Tibial artery (tissue), 4 donors: ENCODE results near the gene KRT38.

Experiments used
- DNase-seq, 2 donors: peaks; one replicate each; pipeline ENCODE4 v3.0.0-alpha.2; 2019
- H3K27ac ChIP-seq, 2 donors: fragments of 200-600 bp; sonication (generic) in 1 of 2; 1 replicate in 1 of 2; 2 replicates in 1 of 2; pipeline ENCODE4 v1.5.1; 2018 to 2019; ENCODE audit warnings: mild to moderate bottlenecking in 1 of 2
- H3K27me3 ChIP-seq, 2 donors: fragments of 200-600 bp; sonication (generic) in 1 of 2; one replicate each; pipeline versions ENCODE4 v1.5.1 to v1.6.0; 2016 to 2019
- H3K36me3 ChIP-seq, 3 donors: fragments of 200-600 bp; sonication (generic) in 2 of 3; one replicate each; pipeline ENCODE4 v1.5.1; 2016 to 2019; ENCODE audit warnings: mild to moderate bottlenecking in 2 of 3
- H3K4me1 ChIP-seq, 4 donors: fragments of 200-600 bp; sonication (generic) in 2 of 4; 1 replicate in 3 of 4; 2 replicates in 1 of 4; pipeline ENCODE4 v1.5.1; 2016 to 2019
- H3K4me3 ChIP-seq, 2 donors: fragments of 200-600 bp; sonication (generic) in 1 of 2; 1 replicate in 1 of 2; 2 replicates in 1 of 2; pipeline ENCODE4 v1.5.1; 2018 to 2019; ENCODE audit warnings: mild to moderate bottlenecking in 2 of 2
- H3K9me3 ChIP-seq, 3 donors: fragments of 200-600 bp; sonication (generic) in 1 of 3; one replicate each; pipeline ENCODE4 v1.5.1; 2016 to 2019
- intact Hi-C: fragments of 100-400 bp; cut with DNase I; formaldehyde crosslinking; loops from one replicate; pipeline ENCODE4 v1.15.0; 2023; ENCODE audit warnings: low total_unique reads
- TF ChIP-seq, protein P1 (sequence below), 2 experiments: fragments of 200-600 bp in 1 of 2; fragments of 450-650 bp in 1 of 2; IDR thresholded peaks; one replicate each; pipeline ENCODE4 v1.5.1; 2017 to 2019; ENCODE audit warnings: antibody characterized with exemption in 2 of 2, mild to moderate bottlenecking in 1 of 2, moderate library complexity in 1 of 2

The KRT38 gene

DNA sequence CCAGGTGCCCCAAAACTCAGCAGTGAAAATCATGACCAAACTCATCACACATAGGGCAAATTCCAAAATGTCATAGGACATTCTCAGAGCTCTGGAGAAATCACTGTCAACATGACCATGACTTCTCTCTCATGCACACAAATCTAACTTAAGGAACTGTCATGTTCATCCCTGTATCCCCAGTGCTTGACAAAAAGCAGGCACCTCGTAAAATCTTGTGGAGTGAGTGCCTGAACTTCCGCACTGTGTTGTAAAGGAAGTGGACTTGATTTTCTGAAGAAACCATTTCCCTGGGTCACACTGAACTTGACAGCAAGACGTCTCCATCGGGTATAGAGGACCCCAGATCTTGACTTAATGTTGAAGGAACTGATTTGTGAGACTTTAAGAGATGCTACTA, 19.2 kb downstream of the KRT38 start:
- H3K36me3 ChIP-seq: no peaks in the 10 kb centered on the region
- DNase-seq: no peak
- no peaks in the 10 kb centered on the region for H3K9me3 ChIP-seq
- H3K27me3 ChIP-seq: no peaks in the 10 kb centered on the region
- H3K27ac ChIP-seq: no peak overlapping the region
- H3K4me1 ChIP-seq: peaks cover 0 to 12% (median 6%) of the 10 kb centered on the region in 4 donors
- no peak overlapping the region for H3K4me3 ChIP-seq
- TF ChIP-seq, protein P1, sequence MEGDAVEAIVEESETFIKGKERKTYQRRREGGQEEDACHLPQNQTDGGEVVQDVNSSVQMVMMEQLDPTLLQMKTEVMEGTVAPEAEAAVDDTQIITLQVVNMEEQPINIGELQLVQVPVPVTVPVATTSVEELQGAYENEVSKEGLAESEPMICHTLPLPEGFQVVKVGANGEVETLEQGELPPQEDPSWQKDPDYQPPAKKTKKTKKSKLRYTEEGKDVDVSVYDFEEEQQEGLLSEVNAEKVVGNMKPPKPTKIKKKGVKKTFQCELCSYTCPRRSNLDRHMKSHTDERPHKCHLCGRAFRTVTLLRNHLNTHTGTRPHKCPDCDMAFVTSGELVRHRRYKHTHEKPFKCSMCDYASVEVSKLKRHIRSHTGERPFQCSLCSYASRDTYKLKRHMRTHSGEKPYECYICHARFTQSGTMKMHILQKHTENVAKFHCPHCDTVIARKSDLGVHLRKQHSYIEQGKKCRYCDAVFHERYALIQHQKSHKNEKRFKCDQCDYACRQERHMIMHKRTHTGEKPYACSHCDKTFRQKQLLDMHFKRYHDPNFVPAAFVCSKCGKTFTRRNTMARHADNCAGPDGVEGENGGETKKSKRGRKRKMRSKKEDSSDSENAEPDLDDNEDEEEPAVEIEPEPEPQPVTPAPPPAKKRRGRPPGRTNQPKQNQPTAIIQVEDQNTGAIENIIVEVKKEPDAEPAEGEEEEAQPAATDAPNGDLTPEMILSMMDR (IDR thresholded peaks at IDR 0.05): no peak
- intact Hi-C loops: no loop called here

DNA sequence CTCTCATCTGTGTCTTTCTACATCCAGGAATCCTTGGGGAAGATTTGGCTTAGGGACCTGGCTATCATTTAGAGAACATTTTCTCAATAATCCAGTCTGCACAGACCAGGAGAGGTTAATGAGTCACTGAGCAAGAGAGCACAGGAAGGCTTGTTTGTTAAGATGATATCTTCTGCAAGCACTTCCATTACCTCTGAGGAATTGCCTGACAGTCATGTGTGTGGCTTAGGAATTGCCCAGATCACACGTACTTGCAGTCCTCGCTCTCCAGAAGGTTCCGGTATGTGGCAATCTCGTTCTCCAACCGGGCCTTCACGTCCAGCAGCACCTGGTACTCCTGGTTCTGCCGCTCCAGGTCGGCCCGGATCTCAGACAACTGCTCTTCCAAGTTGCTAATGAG, 19.7 kb downstream of the KRT38 start:
- H3K4me3 ChIP-seq: no peak overlapping the region
- H3K4me1 ChIP-seq: peaks cover 0 to 17% (median 9%) of the 10 kb centered on the region in 4 donors
- H3K27me3 ChIP-seq: no peaks in the 10 kb centered on the region
- no peak for DNase-seq
- H3K9me3 ChIP-seq: no peaks in the 10 kb centered on the region
- H3K27ac ChIP-seq: no peak overlapping the region
- H3K36me3 ChIP-seq: no peaks in the 10 kb centered on the region
- intact Hi-C loops: no loop called here
- TF ChIP-seq, protein P1 (IDR thresholded peaks at IDR 0.05): no peak

DNA sequence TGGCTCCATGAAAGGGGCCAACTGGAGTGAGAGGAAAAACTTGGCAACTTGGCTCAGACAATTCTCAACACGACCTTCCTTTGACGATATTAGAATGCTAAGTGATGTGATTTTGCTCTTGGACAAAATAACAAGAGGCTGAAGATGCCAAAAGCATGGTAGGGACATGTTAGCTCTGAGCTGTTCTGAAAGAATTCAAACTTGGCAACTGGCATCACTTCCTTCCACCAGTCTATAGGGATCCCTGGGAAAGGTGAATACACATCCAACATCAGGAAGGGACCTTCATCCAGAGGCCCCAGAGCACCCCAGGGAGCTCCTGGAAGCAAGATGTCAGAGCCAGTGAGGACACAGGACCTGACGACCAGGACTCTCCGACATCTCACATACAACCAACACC, 20.6 kb downstream of the KRT38 start:
- no peaks in the 10 kb centered on the region for H3K27me3 ChIP-seq
- H3K36me3 ChIP-seq: no peaks in the 10 kb centered on the region
- TF ChIP-seq, protein P1 (IDR thresholded peaks at IDR 0.05): no peak
- H3K27ac ChIP-seq: no peak overlapping the region
- intact Hi-C loops: no loop called here
- no peak overlapping the region for H3K4me3 ChIP-seq
- no peak for DNase-seq
- H3K9me3 ChIP-seq: no peaks in the 10 kb centered on the region
- peaks cover 0 to 24% (median 12%) of the 10 kb centered on the region in 4 donors for H3K4me1 ChIP-seq

DNA sequence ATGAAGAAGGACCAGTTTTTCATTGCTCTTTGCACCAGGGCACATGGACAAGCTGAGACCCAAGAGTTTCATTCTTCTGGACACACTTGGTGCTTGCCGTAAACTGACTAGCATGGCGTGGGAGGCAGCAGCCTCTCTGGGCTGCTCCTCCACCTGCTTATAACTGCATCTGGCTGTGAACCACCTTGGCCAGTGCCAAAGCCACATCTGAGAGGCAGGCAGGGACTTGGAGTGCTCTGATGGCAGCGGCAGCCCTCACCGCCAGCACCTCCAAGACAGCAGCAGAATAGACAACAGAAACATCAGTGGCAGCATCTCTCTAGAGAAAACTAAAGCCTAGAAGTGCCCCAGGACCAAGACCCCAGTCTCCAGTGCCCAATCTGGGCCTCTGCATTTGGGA, 21.1 kb downstream of the KRT38 start:
- DNase-seq: no peak
- no peaks in the 10 kb centered on the region for H3K9me3 ChIP-seq
- H3K4me1 ChIP-seq: peaks cover 0 to 24% (median 12%) of the 10 kb centered on the region in 4 donors
- H3K27me3 ChIP-seq: no peaks in the 10 kb centered on the region
- TF ChIP-seq, protein P1 (IDR thresholded peaks at IDR 0.05): no peak
- H3K27ac ChIP-seq: no peak overlapping the region
- intact Hi-C loops: no loop called here
- no peaks in the 10 kb centered on the region for H3K36me3 ChIP-seq
- H3K4me3 ChIP-seq: no peak overlapping the region

DNA sequence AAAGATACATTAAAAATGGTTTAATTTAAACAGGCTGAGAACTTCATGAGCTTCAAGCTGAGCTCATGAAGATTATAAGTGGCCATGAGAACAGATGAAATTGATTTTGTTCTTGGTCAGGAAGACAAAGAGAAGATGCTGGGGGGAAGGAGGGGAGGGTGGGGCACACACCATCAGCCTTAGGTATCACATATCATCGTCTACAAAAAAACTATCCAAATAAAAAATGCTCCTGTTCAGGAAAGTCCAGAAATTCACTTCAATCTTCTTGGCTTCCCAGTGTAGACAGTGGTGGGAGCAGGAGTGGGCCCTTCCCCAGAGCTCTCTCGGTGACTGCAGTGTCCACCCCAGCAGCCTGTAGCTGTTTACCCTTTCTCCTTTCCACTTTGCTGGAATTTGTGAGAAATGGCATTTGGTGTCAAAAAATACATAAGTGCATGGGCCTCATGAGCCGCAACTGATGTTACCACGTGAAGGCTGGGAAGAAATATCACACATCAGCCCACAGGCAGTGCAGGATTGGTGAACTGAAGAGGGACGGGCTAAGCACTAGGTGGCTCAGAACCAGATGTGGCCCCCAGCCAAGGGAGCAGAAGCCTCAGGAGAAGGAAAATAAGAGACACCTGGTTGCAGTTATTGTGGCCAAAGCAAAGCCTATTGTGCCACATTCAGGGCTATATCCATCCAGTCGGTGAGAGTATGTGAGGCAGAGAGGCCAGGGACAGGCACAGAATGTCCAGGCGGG, 22.5 kb downstream of the KRT38 start:
- no peaks in the 10 kb centered on the region for H3K9me3 ChIP-seq

More for the DNA sequence above, 22.5 kb downstream of the KRT38 start:
- H3K36me3 ChIP-seq: no peaks in the 10 kb centered on the region
- no peak overlapping the region for H3K4me3 ChIP-seq
- no peak overlapping the region for H3K27ac ChIP-seq
- H3K27me3 ChIP-seq: no peaks in the 10 kb centered on the region
- peaks cover 0 to 24% (median 12%) of the 10 kb centered on the region in 4 donors for H3K4me1 ChIP-seq
- no peak for DNase-seq
- intact Hi-C loops: no loop called here
- TF ChIP-seq, protein P1 (IDR thresholded peaks at IDR 0.05): no peak
